HCT116 (cell line): ENCODE measurements around the gene PACS2. TPM values are rescaled to one million over a fixed set of nuclear protein-coding genes. Genes with fewer than 3 reads are reported as not detected.

Experiments used
- ATAC-seq: fragments of 200-7000 bp; cut with Tn5 transposase; 2 replicates; pipeline ENCODE4 v1.9.1; 2020; ENCODE audit warnings: mild to moderate bottlenecking, moderate library complexity
- BruUV-seq: library from RNA; stranded (reverse); fragments of 400-500 nt; replicated peaks from 2 replicates; lab custom pipeline; 2021; lab: Mats Ljungman, UMichigan
- CTCF ChIA-PET: fragments of 300-600 bp; sonication (Branson Sonifier 250); formaldehyde crosslinking; loops from one replicate; lab custom pipeline; 2021; ENCODE audit warnings: antibody characterized with exemption; lab: Charles Lee
- POLR2A ChIA-PET: fragments of 300-600, 350-600 bp; sonication (Branson Sonifier 250); formaldehyde crosslinking; loops from one replicate; lab custom pipeline; 2021; ENCODE audit warnings: antibody characterized with exemption; lab: Charles Lee
- RAD21 ChIA-PET, 2 experiments: fragments of 300-600 bp; sonication (Branson Sonifier 250); formaldehyde crosslinking; loops; one replicate each; lab custom pipeline; 2023; ENCODE audit warnings: low total read pairs in 2 of 2; ENCODE audit not compliant: uncharacterized antibody in 2 of 2, unreplicated experiment in 2 of 2, low non-redundant PET in 1 of 2; lab: Charles Lee
- DNase-seq: peaks from one replicate; pipeline ENCODE4 v3.0.0-alpha.2; 2010; ENCODE audit warnings: low read depth, low spot score
- H2AFZ ChIP-seq: fragments of 200-600 bp; shearing (Covaris generic), sonication (generic); 2 replicates; pipeline ENCODE4 v1.6.1; 2017; ENCODE audit warnings: low read depth, mixed run types, mixed read lengths, antibody characterized with exemption, low read length; ENCODE audit not compliant: poor library complexity, severe bottlenecking
- H3K27ac ChIP-seq: 2 replicates; pipeline ENCODE4 v1.5.1; 2012; ENCODE audit warnings: low read depth, low read length
- H3K27me3 ChIP-seq: fragments of 200-600 bp; sonication (generic); 2 replicates; pipeline ENCODE4 v1.6.1; 2016; ENCODE audit warnings: mixed run types, low read length, mixed read lengths; ENCODE audit not compliant: insufficient read depth
- H3K36me3 ChIP-seq, 2 experiments: fragments of 200-500 bp in 1 of 2; fragments of 200-600 bp in 1 of 2; sonication (Bioruptor generic) in 1 of 2; sonication (generic) in 1 of 2; 2 replicates each; pipeline versions ENCODE4 v1.5.1 to v1.6.1; 2014 to 2016; ENCODE audit warnings: low read length in 2 of 2, inconsistent platforms in 1 of 2, mixed read lengths in 1 of 2, mixed run types in 1 of 2; ENCODE audit not compliant: insufficient read depth in 2 of 2, control insufficient read depth in 1 of 2
- H3K4me1 ChIP-seq, 2 experiments: fragments of 200-600 bp in 1 of 2; sonication (generic) in 1 of 2; 2 replicates each; pipeline versions ENCODE4 v1.5.1 to v1.6.1; 2012 to 2017; ENCODE audit warnings: low read length in 2 of 2, inconsistent platforms in 1 of 2, mild to moderate bottlenecking in 1 of 2, mixed read lengths in 1 of 2, mixed run types in 1 of 2, moderate library complexity in 1 of 2; ENCODE audit not compliant: insufficient read depth in 2 of 2, control insufficient read depth in 1 of 2
- H3K4me2 ChIP-seq: fragments of 200-600 bp; sonication (generic); 2 replicates; pipeline ENCODE4 v1.6.1; 2017; ENCODE audit warnings: mixed run types, low read length, mixed read lengths
- H3K4me3 ChIP-seq, 2 experiments: fragments of 200-600 bp in 1 of 2; sonication (generic) in 1 of 2; replicated peaks in 1 of 2; 2 replicates each; pipeline ENCODE4 v1.5.1; 2011 to 2016; ENCODE audit warnings: low read length in 2 of 2, control low read depth in 1 of 2, low read depth in 1 of 2, mild to moderate bottlenecking in 1 of 2, mixed read lengths in 1 of 2, mixed run types in 1 of 2
- H3K79me2 ChIP-seq: fragments of 200-600 bp; sonication (generic); 2 replicates; pipeline ENCODE4 v1.6.1; 2017; ENCODE audit warnings: mild to moderate bottlenecking, mixed run types, low read length, moderate library complexity, mixed read lengths; ENCODE audit not compliant: insufficient read depth
- H3K9ac ChIP-seq: fragments of 200-600 bp; sonication (generic); 2 replicates; pipeline ENCODE4 v1.6.1; 2016; ENCODE audit warnings: low read length, mixed read lengths
- H3K9me2 ChIP-seq: fragments of 200-600 bp; sonication (generic), shearing (Covaris generic); 2 replicates; pipeline ENCODE4 v1.6.1; 2017; ENCODE audit warnings: mixed run types, mild to moderate bottlenecking, moderate library complexity; ENCODE audit not compliant: insufficient read depth
- H3K9me3 ChIP-seq, 2 experiments: fragments of 200-500 bp in 1 of 2; fragments of 200-600 bp in 1 of 2; sonication (Bioruptor generic) in 1 of 2; sonication (generic) in 1 of 2; 2 replicates each; pipeline ENCODE4 v1.6.1; 2014 to 2017; ENCODE audit warnings: low read length in 2 of 2, mixed read lengths in 2 of 2, inconsistent platforms in 1 of 2, low read depth in 1 of 2, mild to moderate bottlenecking in 1 of 2, mixed run types in 1 of 2, moderate library complexity in 1 of 2; ENCODE audit not compliant: control insufficient read depth in 1 of 2, insufficient read depth in 1 of 2
- H4K20me1 ChIP-seq: fragments of 200-600 bp; sonication (generic), shearing (Covaris generic); 2 replicates; pipeline ENCODE4 v1.6.1; 2017; ENCODE audit warnings: mixed run types, mild to moderate bottlenecking, moderate library complexity; ENCODE audit not compliant: insufficient read depth
- CEBPB ChIP-seq: IDR thresholded peaks from 2 replicates; pipeline ENCODE4 v1.6.1; 2012; ENCODE audit warnings: low read depth
- EGR1 ChIP-seq: IDR thresholded peaks from 2 replicates; pipeline ENCODE4 v1.6.1; 2012; ENCODE audit warnings: low read depth
- ELF1 ChIP-seq: IDR thresholded peaks from 2 replicates; pipeline ENCODE4 v1.6.1; 2012; ENCODE audit warnings: low read depth, borderline replicate concordance
- EZH2 ChIP-seq: fragments of 200-600 bp; sonication (generic); IDR thresholded peaks from 2 replicates; pipeline ENCODE4 v1.6.1; 2017; ENCODE audit warnings: antibody characterized with exemption, mixed run types
- FOSL1 ChIP-seq: IDR thresholded peaks from 2 replicates; pipeline ENCODE4 v1.6.1; 2012; ENCODE audit warnings: low read depth
- MAX ChIP-seq: IDR thresholded peaks from 2 replicates; pipeline ENCODE4 v1.6.1; 2012
- POLR2A ChIP-seq: IDR thresholded peaks from 2 replicates; pipeline ENCODE4 v1.7.0; 2011; ENCODE audit warnings: borderline replicate concordance; ENCODE audit not compliant: insufficient read depth, insufficient read length; ENCODE audit errors: extremely low read depth
- POLR2AphosphoS5 ChIP-seq: IDR thresholded peaks from 2 replicates; pipeline ENCODE4 v1.6.1; 2011; ENCODE audit warnings: mild to moderate bottlenecking, low read depth, low read length, moderate library complexity
- RAD21 ChIP-seq: IDR thresholded peaks from 2 replicates; pipeline ENCODE4 v1.6.1; 2012; ENCODE audit warnings: low read depth, mild to moderate bottlenecking
- SIN3A ChIP-seq: IDR thresholded peaks from 2 replicates; pipeline ENCODE4 v1.6.1; 2012; ENCODE audit warnings: low read depth
- SP1 ChIP-seq: IDR thresholded peaks from 2 replicates; pipeline ENCODE4 v1.6.1; 2012; ENCODE audit warnings: low read depth
- YY1 ChIP-seq: IDR thresholded peaks from 2 replicates; pipeline ENCODE4 v1.6.1; 2011; ENCODE audit warnings: low read length, low read depth, moderate library complexity, mild to moderate bottlenecking; ENCODE audit not compliant: insufficient replicate concordance; ENCODE audit errors: extremely low read depth
- ZBTB33 ChIP-seq: IDR thresholded peaks from 2 replicates; pipeline ENCODE4 v1.6.1; 2011; ENCODE audit warnings: mild to moderate bottlenecking, low read length, moderate library complexity; ENCODE audit not compliant: insufficient replicate concordance; ENCODE audit errors: extremely low read depth
- ZNF274 ChIP-seq: fragments of 200-500 bp; sonication (Bioruptor generic); IDR thresholded peaks from 2 replicates; pipeline ENCODE4 v1.6.1; 2014; ENCODE audit warnings: mild to moderate bottlenecking, low read depth, low read length, inconsistent platforms
- intact Hi-C: fragments of 100-400 bp; cut with micrococcal nuclease; formaldehyde crosslinking; loops from 2 replicates; pipeline ENCODE4 v1.10.0; 2022
- total RNA-seq: library from RNA; stranded (reverse); gene quantifications from one replicate; pipeline ENCODE4 v1.2.1, GENCODE V29; 2021; ENCODE audit not compliant: unreplicated experiment

PACS2 gene
- total RNA-seq, 1 experiment from 2014 or later = 75.5 TPM

GRCh38 chr14:105330491-105330895, 15.9 kb downstream of the PACS2 start:
- intact Hi-C loops = no loop called here
- H3K27me3 ChIP-seq = no peaks in the 10 kb centered on the region
- ChIA-PET CTCF (no interaction called here), RAD21 (no interaction called here)
- DNase-seq (no peak), ATAC-seq (peak; percentile 60)
- H3K9me2 ChIP-seq = no peaks in the 10 kb centered on the region
- no peak overlapping the region for H2AFZ ChIP-seq
- peak overlapping the region; percentile 33; the same call in 1 of the 2 replicates for H3K27ac ChIP-seq
- H4K20me1 ChIP-seq = no peaks in the 10 kb centered on the region
- peak overlapping the region; percentile 68 for H3K4me2 ChIP-seq
- no peaks in the 10 kb centered on the region for H3K36me3 ChIP-seq
- no peaks in the 10 kb centered on the region for H3K9me3 ChIP-seq
- H3K9ac ChIP-seq = no peak overlapping the region
- BruUV-seq = no TSS peak
- H3K79me2 ChIP-seq = peaks cover 56% of the 10 kb centered on the region
- H3K4me1 ChIP-seq = peaks cover 17 to 20% of the 10 kb centered on the region in 2 experiments; a peak in 3 of 4 replicates
- peak overlapping the region in 1 of 2 experiments; percentile 9; a peak in 1 of 4 replicates for H3K4me3 ChIP-seq
- peak; percentile 98 for TF ChIP-seq EGR1
- TF ChIP-seq CEBPB = no peak
- TF ChIP-seq, all 23 proteins: peak for 1
- POLR2A ChIA-PET = no interaction called here

- Histone ChIP-seq H3K4me1 (peaks cover 17 to 20% of the 10 kb centered on the region in 2 experiments; a peak in 3 of 4 replicates), H3K4me3 (no peak overlapping the region), H3K4me2 (no peak overlapping the region), H3K36me3 (no peaks in the 10 kb centered on the region), H3K9me2 (no peaks in the 10 kb centered on the region), H3K9ac (no peak overlapping the region), H3K27ac (no peak overlapping the region), H4K20me1 (no peaks in the 10 kb centered on the region), H3K9me3 (no peaks in the 10 kb centered on the region), H3K79me2 (peaks cover 53% of the 10 kb centered on the region), H3K27me3 (no peaks in the 10 kb centered on the region), H2AFZ (no peak overlapping the region)
- CTCF ChIA-PET = no interaction called here
- ATAC-seq (no peak), DNase-seq (no peak)
- BruUV-seq = no TSS peak
- TF ChIP-seq SP1 (no peak), EGR1 (no peak), YY1 (no peak), SIN3A (no peak), POLR2A (no peak), RAD21 (no peak), ZBTB33 (no peak), EZH2 (no peak), CEBPB (no peak), POLR2AphosphoS5 (no peak), ELF1 (no peak), FOSL1 (no peak), ZNF274 (no peak), MAX (no peak)
- intact Hi-C loops = no loop called here
- POLR2A ChIA-PET = no interaction called here
- RAD21 ChIA-PET = no interaction called here
Observed at GRCh38 chr14:105331575-105332349, 17.2 kb downstream of the PACS2 start.
